GM18909 (cell line): ENCODE results near the gene LY86.

ENCODE experiments used
- ATAC-seq: cut with Tn5 transposase; IDR thresholded peaks from one replicate; pipeline ENCODE4 v1.9.1; 2021; ENCODE audit warnings: mild to moderate bottlenecking; ENCODE audit not compliant: unreplicated experiment, poor library complexity

The LY86 gene

DNA sequence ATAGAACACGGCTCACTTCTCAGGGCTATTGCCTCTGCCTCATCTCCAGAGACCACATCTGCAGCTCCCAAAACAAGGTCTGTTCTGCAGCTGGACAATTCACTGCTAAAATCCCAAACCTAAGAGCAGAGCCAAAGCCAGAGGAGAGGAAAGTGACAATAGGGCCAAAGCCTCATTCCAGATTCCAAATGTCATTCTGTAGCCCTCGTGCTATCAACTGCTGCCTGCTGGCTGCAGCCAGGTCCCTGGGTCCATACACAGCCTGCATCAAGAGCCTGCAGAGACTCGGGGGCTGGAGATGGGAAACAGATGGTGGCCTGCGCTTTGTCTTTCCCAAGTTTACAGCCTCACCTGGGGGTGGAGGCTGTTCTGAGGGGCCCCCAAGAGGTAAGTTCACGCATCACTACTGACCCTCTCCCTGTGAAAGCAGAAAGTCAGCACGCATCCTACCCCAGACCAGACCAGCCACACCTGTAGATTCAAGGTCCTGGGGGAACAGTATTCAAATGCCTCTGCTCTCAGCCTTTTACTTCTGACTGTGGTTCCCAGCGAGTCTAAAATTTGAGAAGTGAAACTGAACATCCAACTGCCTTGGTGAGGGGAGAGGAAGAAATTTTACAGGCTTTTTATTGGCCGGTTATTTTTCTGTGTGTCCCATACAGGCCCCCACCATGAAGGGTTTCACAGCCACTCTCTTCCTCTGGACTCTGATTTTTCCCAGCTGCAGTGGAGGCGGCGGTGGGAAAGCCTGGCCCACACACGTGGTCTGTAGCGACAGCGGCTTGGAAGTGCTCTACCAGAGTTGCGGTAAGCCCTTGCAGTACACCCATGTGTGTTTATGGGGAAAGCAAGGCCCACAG lies at the start of gene LY86:
LY86 (plus strand) TSS at position 657 of the 860 bp plus-strand sequence; CDS start at position 672, 15 bp downstream.
- ATAC-seq: peak; percentile 52

DNA sequence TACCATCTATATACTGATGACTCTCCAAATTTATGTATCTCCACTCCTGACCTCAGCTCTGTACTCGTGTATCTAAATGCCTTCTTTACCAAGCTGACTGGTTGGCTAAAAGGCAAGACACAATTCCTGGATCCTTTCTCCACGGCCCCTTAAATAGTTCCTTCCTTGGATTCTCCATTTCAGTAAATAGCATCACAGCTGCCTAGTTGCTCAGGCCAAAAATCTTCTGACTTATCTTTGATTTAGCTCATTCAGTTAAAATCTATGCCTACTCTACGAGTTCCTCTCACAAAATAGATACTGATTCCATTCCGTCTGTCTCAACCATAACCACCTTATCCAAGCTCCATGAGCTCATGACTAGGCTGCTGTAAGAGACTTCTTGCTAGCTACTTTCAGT lies 49.5 kb upstream of the LY86 start:
- no peak for ATAC-seq

DNA sequence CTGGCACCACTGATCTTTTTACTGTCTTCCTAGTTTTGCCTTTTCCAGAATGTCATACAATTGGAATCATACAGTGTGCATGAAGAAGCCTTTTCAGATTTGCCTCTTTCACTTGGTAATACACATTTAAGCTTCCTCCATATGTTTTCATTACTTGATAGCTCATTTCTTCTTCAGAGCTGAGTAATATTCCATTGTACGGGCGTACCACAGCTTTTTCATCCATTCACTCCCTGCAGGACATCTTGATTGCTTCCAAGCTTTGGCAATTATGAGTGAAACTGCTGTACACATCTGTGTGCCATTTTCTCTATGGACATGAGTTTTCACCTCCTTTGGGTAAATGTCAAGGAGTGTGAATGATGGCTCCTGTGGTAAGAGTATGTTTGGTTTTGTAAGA lies 46.2 kb upstream of the LY86 start:
- ATAC-seq: no peak

DNA sequence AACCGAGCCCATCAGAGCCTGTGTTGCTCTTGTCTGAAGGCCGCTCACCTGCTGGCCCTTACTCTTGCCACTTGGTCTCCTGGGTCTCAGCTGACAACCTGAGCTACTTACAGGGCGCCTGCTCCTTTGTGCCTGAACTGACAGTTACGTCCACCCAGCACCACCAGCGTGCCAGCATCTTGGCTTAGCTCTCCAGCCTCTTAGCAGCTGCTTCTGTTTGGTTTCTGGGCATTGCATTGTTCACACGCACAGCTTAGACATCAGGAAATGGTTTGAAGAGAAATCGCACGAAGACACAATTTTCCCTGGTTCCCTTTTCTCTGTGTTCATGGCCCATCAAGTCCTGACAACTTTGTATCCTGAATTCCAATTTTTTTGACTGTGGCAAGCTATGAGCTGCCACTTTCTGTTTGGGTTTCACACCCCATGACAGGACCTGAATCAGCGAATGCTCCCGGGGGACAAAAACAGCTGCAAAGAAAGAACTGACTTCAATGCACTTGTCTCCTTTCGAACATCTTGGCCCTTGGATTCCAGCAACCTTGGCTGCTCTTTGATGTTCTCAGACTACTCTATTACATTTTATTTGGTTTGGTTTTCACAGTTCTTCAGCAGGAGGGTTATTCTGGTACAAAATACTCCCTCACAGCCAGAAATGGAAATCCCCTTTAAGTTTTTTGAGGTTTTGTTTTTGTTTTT lies 45.2 kb upstream of the LY86 start:
- no peak for ATAC-seq

DNA sequence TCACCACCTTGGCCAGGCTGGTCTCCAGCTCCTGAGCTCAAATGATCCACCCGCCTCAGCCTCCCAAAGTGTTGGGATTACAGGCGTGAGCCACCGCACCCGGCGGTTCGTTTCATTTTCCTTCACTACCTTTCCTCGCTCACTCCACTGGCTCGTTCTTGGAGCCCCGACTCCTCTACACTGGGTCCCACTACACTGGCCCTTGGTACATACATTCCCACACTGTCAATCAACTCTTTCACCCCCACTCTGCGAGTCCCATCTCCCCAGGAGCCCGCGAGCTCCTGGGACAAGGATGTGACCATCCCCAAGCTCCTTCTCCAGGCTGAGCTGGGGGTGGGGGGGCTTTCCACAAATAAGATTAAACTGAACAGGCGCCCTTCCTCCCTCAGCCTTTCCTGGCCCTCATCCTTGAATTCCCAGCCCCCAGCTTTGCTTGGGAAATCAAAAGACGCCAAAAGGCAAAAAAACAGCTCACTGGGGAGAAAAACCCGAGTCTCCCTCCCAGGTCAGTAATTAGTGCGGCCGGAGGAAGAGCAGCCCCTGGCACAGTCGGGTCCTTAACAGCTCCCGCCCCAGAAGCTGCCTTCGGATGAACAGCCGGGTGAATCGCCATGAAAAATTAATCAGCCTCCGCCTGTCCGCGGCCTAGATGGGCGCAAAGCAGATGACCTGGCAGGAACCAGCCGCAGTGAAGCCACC lies 42.8 kb upstream of the LY86 start:
- ATAC-seq: no peak

DNA sequence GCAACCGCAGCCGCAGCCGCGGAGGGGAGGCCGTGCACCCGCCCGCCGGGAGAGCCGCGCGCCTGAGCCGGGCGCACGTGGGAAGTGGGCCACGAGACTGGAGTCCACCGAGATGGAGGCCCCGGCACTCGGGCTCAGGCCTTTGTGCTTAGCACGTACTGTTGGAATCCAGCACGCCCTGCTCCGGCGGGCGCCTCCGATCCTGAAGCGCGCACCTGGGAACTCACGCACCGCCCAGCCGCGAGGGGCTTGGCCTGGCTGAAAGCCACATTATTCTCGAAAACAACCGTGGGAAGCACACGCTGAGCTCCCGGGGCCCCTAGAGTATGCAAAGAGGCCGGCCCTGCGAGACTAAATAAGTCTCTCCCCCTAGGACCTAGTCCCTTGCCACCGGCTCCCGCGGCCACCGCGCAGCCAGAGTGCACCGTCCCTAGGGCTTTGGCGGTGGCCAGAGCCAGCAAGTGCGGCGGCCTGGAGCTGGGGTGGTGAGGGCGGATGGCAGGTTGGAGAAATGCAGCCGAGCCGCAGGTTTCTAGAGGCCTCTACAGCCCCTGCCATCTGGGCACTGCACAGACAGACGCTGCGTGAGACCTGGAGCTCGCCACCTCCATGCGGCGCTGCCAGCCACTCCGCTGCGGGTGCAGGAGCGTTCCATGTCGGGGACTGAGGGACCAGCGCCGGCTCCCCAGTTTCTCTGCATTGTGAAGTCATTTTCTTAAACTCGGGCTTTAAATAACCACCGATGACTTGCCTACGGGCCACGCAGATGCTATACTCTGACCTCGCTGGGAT lies 42.0 kb upstream of the LY86 start:
- ATAC-seq: peak; percentile 52

DNA sequence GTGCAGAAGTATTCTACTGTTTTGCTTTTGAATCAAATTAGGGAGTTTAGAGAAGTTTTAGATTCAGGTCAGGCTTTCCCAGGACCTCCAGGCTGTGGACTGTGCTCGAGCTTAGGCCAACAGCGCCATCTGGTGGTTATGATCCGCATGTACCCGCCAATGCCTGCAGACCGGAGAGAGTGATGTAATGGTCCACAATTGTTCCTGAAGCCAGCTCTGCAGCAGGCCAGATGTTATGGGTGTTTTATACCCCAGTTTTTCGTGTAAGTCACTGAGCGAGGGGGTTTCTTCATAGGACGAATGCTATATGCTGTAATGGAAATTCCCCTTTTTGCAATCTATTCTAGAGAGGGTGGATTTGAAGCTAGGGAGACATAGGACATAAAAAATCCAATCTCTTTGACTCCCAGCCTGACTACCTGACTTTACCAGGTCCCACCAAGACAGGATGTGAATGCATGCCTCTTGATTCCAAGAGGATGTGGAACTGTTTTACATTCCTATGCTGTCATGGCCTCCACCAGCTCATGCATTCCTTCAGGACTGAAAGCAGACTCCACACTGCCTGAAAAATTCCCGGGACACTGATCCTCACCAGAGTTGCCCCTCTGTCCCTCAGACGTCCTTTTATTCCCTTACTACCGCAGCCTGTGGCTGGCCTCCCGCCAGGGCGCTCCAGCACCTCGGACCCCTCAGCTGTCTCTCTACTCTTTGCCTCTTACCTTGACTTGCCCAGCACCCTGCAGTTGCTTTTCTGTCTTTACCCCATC lies 41.2 kb upstream of the LY86 start:
- peak; percentile 88 for ATAC-seq

DNA sequence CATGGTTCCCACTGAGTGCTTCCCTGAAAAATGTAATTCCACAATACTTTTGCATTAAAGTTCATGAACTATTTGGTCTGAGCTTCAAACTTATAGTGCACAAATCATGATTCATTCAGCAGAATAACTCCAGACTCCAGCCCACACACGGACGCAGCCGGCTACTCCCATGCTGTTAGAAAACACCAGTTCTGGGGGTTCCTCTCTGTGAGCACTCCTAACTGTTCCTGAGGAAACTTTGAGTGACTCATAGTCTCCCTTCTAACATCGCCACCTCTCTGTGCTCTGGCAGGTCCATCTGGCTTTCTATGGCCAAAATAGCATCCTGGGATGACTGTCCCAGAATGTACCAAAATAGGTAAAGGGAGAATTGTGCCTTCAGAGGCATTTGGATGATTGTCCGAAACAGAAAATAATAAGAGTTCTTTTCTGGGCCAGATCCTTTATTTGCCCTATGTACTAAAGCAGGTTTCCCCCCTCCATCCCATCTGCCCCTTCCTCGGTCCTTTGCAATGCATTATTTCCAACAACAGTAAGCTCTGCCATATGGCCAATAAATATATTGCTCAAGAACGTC lies 32.3 kb upstream of the LY86 start:
- no peak for ATAC-seq

DNA sequence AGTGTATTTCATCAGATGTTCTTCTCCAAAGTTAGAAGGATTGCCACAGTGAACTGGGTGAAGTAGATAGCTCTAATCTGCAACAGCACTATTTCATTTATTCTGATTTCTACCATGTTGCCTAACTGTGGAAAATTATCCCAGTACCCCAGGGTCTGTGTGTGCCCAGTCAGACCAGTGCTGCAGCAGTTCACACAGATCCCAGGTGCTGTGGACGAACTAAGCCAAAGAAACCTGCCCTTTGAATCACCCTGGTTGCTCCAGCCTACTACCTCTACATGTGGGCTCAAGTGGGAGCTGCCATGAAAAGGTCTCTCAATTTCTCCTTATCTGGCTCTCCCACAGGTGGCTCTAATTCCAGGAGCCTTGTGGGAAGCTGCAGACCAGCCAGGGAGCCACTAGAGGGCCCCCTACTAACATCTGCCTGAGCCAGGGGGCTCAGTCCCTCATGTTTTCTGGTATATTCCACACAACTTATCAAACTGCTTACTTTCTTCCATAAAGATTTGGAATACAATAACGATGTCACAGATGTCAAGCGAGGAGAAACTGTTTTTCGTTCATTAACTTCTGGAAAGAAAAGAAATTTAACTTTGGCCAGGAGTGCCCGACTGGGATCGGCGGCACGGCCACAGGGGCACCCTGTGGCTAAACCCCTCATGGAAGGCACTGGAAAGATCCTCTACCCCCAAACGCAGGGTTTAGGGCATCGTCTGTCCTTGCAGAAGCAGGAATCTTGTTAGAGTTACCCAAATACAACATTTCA lies 31.6 kb upstream of the LY86 start:
- peak; percentile 46 for ATAC-seq

DNA sequence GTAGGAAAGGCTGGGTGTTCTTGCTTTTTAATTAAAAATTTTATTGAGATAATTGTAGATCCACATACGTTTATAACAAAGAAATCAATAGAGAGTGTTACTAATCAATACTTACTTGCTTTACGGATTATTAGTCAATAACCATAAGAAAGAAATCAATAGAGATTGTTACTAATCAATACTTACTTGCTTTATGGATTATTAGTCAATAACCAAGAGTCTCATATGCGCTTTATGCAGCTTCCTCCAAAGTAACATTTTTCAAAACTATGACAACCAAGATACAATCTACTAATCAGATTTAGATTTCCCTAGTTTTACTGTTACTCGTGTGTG lies 31.0 kb upstream of the LY86 start:
- ATAC-seq: no peak

DNA sequence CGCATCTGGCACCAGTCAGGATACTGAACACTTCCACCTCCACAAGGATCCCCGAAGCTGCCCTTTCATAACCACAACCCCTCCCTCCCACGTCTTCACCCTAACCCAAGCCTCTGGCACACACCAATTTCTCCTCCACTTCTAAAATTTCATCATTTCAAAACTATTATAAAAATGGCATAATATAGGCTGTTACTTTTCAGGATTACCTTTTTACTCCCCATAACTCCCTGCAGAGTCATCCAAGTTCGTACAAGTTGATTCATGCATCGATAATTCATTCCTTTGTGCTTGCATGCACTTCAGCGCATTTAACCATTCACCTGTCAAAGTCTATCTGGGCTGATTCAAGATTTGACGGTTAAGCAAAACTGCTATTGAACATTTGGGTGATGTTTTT lies 30.6 kb upstream of the LY86 start:
- no peak for ATAC-seq

DNA sequence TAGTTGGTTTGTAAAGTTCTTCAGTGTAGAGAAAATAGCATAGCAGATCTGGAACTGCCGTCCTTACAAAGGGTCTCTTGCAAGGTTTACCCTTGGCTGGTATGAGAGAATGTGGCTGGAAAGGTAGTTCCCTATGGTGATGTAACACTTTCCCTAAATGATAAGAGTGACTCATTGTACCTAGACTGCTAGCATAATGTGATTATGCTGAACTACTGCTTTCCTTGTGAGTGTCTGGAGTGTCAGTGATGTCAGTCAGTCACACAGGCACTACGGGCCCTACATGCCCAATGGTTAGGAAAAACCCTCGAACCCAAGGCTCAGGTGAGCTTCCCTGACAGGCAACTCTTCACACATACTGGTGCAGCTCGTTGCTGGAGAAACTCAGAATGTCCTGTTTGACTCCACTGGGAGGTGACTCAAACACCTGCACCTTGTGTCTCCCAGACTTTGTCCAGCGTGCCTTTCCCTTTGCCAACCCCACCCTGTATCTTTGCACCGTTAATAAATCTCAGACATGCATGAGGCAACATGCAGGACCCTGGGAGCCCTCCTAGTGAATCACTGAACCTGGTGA lies 28.4 kb upstream of the LY86 start:
- ATAC-seq: no peak

DNA sequence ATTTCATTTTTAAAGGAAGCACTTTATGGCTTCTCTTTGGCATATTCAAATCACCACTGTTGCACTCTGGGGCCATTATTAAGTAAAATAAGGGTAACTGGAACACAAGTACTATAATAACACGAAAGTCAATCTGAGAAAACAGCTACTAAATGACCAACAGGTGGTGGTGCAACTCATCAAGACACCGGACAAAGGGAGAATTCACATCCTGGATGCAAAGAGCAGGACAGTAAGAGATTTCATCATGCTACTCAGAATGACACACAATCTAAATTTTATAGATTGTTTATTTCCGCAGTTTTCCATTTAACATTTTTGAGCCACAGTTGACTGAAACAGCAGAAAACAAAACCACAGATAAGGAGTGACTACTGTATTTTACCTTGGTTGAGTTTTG lies 27.6 kb upstream of the LY86 start:
- ATAC-seq: no peak

DNA sequence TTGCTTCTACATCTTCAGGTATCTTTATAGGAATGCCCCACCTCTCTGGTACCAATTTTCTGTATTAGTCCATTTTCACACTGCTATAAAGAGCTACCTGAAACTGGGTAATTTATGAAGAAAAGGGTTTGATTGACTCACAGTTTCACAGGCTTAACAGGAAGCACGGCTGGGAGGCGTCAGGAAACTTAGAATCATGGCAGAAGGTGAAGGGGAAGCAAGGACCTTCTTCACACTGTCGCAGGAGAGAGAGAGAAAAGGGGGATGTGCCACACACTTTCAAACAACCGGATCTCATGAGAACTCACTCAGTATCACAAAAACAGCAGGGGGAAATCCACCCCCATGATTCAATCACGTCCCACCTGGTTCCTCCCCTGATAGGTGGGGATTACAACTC lies 24.4 kb upstream of the LY86 start:
- ATAC-seq: no peak

DNA sequence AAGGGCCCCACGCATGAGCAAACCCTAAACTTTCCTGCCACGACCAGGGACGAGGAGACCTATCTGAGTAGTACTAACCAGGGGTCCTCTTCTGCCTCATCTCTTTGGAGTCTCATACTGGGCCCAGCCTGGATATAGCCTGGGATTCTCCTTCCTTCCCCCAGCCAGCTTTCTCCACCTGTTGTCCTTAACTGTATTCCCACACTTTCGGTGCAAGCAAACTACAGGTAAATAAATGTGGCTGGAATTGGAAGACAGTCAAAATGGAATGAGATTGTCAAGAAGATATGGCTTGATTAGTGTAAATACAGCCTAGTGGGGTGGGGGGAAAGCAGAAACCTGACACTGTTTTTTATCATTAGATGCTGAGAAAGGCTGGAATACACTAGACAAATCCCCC lies 23.5 kb upstream of the LY86 start:
- no peak for ATAC-seq

DNA sequence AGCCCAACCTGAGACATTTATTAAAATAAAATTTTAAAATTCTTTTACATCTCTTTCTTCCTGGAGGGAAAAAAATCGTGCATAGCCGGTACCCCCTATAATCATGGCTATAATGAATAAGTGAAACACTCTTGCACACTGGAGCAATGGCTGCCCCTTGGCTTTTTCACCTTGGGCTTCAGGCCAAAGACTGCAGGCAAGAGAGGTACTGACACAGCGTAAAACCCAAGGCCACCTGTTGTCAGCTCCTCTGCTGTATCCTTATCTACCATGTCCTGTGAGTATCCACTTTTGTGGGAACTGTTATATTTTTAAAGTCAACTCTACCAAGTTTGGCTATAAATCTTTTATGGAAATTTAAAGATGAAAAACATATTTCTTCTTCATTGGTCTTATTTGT lies 23.0 kb upstream of the LY86 start:
- ATAC-seq: no peak

DNA sequence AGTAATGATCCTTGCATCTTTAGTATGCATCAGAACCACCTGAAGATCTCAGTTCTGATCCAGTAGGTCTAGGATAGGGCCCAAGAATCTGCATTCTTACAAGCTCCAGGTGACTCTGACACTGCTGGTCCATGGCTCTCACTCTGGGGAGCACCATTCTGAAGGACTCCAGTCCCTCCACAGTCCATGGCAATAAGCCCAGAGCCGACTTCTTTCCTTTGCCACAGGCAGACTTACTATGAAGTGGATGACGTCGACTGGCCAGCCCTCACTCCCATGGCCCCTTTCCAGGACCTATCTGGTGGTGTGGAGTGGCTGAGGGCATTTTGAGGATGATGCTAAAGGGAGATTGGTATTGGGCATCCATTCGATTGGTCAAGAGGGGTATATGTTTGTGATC lies 21.8 kb upstream of the LY86 start:
- ATAC-seq: no peak

DNA sequence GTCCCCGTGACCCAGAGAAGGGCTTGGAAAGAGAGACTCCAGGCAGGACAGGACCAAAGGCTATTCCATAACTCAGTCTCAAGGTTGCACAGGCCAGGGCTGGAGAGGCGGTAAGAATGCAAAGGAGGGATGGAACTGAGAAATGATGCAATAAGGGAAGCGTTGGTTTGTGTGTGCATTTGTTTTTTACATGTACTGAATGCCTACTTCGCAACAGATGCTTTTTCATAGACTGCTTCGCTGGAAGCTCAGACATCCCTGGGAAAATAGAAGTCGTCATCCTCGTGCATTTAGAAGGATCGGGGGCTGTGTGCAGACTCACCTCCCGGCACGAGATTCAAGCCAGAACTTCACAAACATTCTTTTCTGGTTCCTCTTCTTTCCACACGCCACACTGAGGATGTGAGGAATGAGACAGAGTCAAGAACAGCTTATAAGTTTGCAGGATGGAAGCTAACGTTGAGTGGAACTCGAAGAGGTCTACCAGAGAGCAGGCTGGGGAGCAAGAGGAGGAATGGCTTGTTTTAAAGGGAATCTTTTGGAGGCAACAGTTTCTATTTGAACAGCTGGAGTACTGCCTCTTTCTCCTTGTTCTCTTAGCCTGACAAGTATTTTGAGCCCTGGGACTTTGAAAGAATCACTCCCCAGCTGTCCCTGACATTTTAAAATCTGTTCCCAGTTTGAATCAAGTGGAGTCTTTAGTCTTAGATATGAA lies 19.3 kb upstream of the LY86 start:
- no peak for ATAC-seq
